ENCODE results near the gene SLC48A1.

GRCh38 chr12:47767216-47767724 lies 5.8 kb upstream of the SLC48A1 start:
- TF ChIP-seq PATZ1 (CRISPR knock-in tag; IDR thresholded peaks at IDR 0.05; ENCODE audit: borderline replicate concordance) (no peak), RARB (CRISPR knock-in tag; IDR thresholded peaks at IDR 0.05) (no peak), ZFP30 (CRISPR knock-in tag; IDR thresholded peaks at IDR 0.05) (no peak), GLIS3 (CRISPR knock-in tag; IDR thresholded peaks at IDR 0.05) (no peak), ZFP3 (CRISPR knock-in tag; IDR thresholded peaks at IDR 0.05) (no peak), TCF4 (CRISPR knock-in tag; IDR thresholded peaks at IDR 0.05; ENCODE audit: borderline replicate concordance) (no peak), ARNTL (CRISPR knock-in tag; IDR thresholded peaks at IDR 0.05; ENCODE audit: borderline replicate concordance, low read depth) (no peak)

Measured in SK-N-SH treated with all-trans-retinoic acid at 6 μM for 48 hours (cell line).